DND-41 (cell line): ENCODE results near the gene RGPD3.
A peak's percentile ranks its signal among the peaks of the same experiment; 100 is the strongest.
"Not testable (repeated sequence)": the region's sequence is repeated elsewhere in the genome, so short reads cannot be mapped to it uniquely, and the experiment has no call there.

Experiments used
- ATAC-seq: fragments of 200-7000 bp; cut with Tn5 transposase; 3 replicates; pipeline ENCODE4 v1.9.1; 2021; ENCODE audit warnings: low read depth; ENCODE audit not compliant: insufficient read depth
- DNase-seq: peaks from one replicate; pipeline ENCODE4 v3.0.0-alpha.2; 2020
- H2AFZ ChIP-seq: 2 replicates; pipeline ENCODE4 v1.6.0; 2012; ENCODE audit warnings: low read depth, low read length
- H3K27ac ChIP-seq: 2 replicates; pipeline ENCODE4 v1.5.1; 2012; ENCODE audit warnings: low read length, inconsistent platforms
- H3K27me3 ChIP-seq: fragments of 200-600 bp; sonication (generic); 2 replicates; pipeline ENCODE4 v1.6.0; 2012; ENCODE audit warnings: low read length, mild to moderate bottlenecking, inconsistent platforms; ENCODE audit not compliant: insufficient read depth, poor library complexity
- H3K36me3 ChIP-seq: 2 replicates; pipeline ENCODE4 v1.5.1; 2012; ENCODE audit warnings: low read length, inconsistent platforms; ENCODE audit not compliant: insufficient read depth
- H3K4me1 ChIP-seq: 2 replicates; pipeline ENCODE4 v1.5.1; 2012; ENCODE audit warnings: mild to moderate bottlenecking, low read length; ENCODE audit not compliant: insufficient read depth
- H3K4me2 ChIP-seq: 2 replicates; pipeline ENCODE4 v1.6.0; 2012; ENCODE audit warnings: mild to moderate bottlenecking, moderate library complexity, low read length, inconsistent platforms; ENCODE audit not compliant: insufficient read depth
- H3K4me3 ChIP-seq, 2 experiments: fragments of 200-600 bp in 1 of 2; shearing (Covaris generic) in 1 of 2; 2 replicates each; pipeline ENCODE4 v1.5.1; 2012 to 2016; ENCODE audit warnings: inconsistent platforms in 2 of 2, low read length in 2 of 2, mild to moderate bottlenecking in 2 of 2, low read depth in 1 of 2, moderate library complexity in 1 of 2
- H3K79me2 ChIP-seq: 2 replicates; pipeline ENCODE4 v1.6.0; 2012; ENCODE audit warnings: low read length, inconsistent platforms; ENCODE audit not compliant: insufficient read depth
- H3K9ac ChIP-seq: 2 replicates; pipeline ENCODE4 v1.6.0; 2012; ENCODE audit warnings: low read depth, mild to moderate bottlenecking, inconsistent platforms, low read length, moderate library complexity
- H3K9me3 ChIP-seq: 2 replicates; pipeline ENCODE4 v1.5.1; 2012; ENCODE audit warnings: low read length, moderate library complexity, mild to moderate bottlenecking, inconsistent platforms; ENCODE audit not compliant: insufficient read depth, severe bottlenecking
- H4K20me1 ChIP-seq: 2 replicates; pipeline ENCODE4 v1.6.0; 2012; ENCODE audit warnings: low read length; ENCODE audit not compliant: insufficient read depth
- TF ChIP-seq, protein P1 (sequence below): IDR thresholded peaks from 2 replicates; pipeline ENCODE4 v1.5.1; 2012; ENCODE audit warnings: borderline replicate concordance, low read length, moderate library complexity, mild to moderate bottlenecking; ENCODE audit not compliant: poor library complexity, severe bottlenecking; ENCODE audit errors: extremely low read depth

The RGPD3 gene

DNA sequence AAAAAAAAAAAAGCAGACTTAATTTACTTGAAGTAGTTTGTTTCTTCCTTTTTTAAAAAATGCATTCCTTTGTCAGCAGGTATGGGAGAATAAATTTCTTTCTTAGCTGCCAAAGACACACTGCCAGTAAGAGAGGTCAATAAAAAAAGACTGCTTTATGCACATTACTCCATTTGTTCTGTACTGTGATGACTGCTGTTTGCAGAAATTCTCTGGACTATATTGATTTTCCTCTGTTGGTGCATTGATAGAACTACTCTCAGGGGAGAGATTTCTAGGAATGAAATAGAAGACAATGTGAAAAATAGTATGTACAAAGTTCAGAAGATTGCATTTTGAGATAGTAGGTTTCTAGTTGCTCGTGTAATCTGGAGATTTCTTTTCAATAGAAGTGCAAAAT is 11.3 kb upstream of the RGPD3 start:
- not testable (repeated sequence) for H3K9me3 ChIP-seq, ATAC-seq, H4K20me1 ChIP-seq, H2AFZ ChIP-seq, H3K4me3 ChIP-seq, H3K79me2 ChIP-seq, H3K27ac ChIP-seq, H3K27me3 ChIP-seq, H3K4me2 ChIP-seq, DNase-seq, H3K36me3 ChIP-seq, H3K4me1 ChIP-seq, H3K9ac ChIP-seq

DNA sequence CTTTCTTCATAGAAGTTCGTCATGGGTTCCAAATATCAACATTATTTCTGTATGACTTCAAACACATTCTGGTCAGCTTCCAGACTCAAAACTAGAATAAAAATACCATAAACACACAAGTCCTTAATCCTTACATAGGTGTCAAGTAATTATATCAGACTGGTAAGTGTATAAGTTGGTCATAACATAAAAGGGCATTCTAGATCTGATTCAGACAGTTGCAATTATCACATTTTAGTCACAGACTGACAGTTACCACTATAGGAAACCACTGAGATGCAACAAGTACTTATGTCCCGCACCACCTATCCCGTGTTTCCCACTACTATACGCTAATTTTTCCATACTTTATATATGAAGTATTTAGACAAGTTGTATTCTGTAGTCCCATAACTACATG is 9.4 kb upstream of the RGPD3 start:
- not testable (repeated sequence) for H3K9ac ChIP-seq, ATAC-seq, H3K4me3 ChIP-seq, H3K36me3 ChIP-seq, H4K20me1 ChIP-seq, H3K79me2 ChIP-seq, DNase-seq, H3K27ac ChIP-seq, H3K9me3 ChIP-seq, H3K27me3 ChIP-seq, H3K4me1 ChIP-seq, H2AFZ ChIP-seq, H3K4me2 ChIP-seq

DNA sequence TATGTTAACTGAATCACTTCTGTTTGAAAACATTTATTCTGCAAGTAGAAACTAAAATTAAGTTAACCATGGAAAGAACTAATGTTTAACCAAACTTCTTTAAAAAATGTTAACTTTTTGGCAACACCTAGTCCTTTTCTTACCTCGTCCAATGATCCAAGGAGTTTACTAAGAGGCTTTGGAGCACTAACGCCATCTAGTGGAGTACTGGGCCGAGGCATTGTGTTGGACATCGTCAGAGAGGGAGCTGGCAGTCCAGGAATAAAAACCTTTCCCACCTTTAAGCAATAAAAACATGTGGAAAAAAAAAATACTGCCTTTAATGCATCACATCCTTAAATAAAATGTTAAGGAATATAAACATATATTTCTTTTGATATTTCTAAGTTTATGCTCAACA is 2.4 kb upstream of the RGPD3 start:
- H3K4me3 ChIP-seq, H3K9ac ChIP-seq, H3K4me2 ChIP-seq, H4K20me1 ChIP-seq, H3K4me1 ChIP-seq, H3K27ac ChIP-seq, H3K36me3 ChIP-seq, H2AFZ ChIP-seq, H3K27me3 ChIP-seq, H3K9me3 ChIP-seq, H3K79me2 ChIP-seq: not testable (repeated sequence)
- DNase-seq (peak; percentile 72), ATAC-seq (peak; percentile 93)
- TF ChIP-seq, protein P1, sequence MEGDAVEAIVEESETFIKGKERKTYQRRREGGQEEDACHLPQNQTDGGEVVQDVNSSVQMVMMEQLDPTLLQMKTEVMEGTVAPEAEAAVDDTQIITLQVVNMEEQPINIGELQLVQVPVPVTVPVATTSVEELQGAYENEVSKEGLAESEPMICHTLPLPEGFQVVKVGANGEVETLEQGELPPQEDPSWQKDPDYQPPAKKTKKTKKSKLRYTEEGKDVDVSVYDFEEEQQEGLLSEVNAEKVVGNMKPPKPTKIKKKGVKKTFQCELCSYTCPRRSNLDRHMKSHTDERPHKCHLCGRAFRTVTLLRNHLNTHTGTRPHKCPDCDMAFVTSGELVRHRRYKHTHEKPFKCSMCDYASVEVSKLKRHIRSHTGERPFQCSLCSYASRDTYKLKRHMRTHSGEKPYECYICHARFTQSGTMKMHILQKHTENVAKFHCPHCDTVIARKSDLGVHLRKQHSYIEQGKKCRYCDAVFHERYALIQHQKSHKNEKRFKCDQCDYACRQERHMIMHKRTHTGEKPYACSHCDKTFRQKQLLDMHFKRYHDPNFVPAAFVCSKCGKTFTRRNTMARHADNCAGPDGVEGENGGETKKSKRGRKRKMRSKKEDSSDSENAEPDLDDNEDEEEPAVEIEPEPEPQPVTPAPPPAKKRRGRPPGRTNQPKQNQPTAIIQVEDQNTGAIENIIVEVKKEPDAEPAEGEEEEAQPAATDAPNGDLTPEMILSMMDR = peak; percentile 27

DNA sequence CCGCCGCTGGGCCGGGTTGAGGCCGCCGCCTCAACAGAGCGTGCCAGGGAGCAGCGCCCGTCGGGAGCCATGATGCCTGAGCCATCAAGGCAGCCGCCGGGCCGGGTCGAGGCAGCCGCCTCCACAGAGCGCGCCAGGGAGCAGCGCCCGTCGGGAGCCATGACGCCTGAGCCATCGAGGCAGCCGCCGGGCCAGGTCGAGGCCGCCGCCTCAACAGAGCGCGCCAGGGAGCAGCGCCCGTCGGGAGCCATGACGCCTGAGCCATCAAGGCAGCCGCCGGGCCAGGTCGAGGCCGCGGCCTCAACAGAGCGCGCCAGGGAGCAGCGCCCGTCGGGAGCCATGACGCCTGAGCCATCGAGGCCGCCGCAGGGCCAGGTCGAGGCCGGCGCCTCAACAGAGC is 697 bp downstream of the RGPD3 start:
- ATAC-seq, H3K27me3 ChIP-seq, H3K9me3 ChIP-seq, H3K4me1 ChIP-seq, H2AFZ ChIP-seq, DNase-seq, H3K4me3 ChIP-seq, H4K20me1 ChIP-seq, H3K4me2 ChIP-seq, H3K79me2 ChIP-seq, H3K9ac ChIP-seq, H3K36me3 ChIP-seq, H3K27ac ChIP-seq: not testable (repeated sequence)

DNA sequence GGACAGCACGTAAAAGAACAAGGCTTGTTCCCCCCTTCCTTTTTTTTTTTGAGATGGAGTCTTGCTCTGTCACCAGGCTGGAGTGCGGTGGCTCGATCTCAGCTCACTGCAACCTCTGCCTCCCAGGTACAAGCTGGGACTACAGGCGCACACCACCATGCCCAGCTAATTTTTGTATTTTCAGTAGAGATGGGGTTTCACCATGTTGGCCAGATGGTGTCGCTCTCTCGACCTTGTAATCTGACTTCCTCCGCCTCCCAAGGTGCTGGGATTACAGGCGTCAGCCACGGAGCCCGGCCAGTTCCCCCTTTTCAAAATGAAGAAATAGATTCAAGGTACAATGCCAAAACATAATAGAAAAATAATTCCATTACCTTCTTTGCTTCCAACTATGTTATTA is 6.3 kb downstream of the RGPD3 start:
- not testable (repeated sequence) for H3K4me2 ChIP-seq, H3K4me1 ChIP-seq, ATAC-seq, H3K9me3 ChIP-seq, H4K20me1 ChIP-seq, H3K27me3 ChIP-seq, DNase-seq, H2AFZ ChIP-seq, H3K9ac ChIP-seq, H3K36me3 ChIP-seq, H3K27ac ChIP-seq, H3K4me3 ChIP-seq, H3K79me2 ChIP-seq

DNA sequence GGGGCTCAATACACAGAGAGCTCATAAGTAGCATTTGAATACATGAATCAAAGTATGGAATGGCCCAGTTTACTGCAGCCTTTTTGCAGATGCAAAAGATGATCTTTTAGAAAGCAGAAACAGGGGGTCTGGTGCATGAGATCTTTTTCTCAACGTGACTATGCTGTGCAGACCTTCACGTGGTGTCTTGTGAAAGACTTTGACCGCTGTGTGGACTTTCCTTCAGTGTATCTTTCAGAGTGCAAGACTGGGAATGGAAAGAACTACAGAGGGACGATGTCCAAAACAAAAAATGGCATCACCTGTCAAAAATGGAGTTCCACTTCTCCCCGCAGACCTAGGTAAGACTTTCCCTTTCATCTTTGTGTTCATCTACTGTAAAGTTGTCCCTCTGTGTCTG is 77.5 kb downstream of the RGPD3 start:
- not testable (repeated sequence) for H3K9ac ChIP-seq, DNase-seq, H3K27ac ChIP-seq, H3K79me2 ChIP-seq, H3K4me3 ChIP-seq, H3K4me2 ChIP-seq, H3K9me3 ChIP-seq, H4K20me1 ChIP-seq, H3K27me3 ChIP-seq, H3K4me1 ChIP-seq, H2AFZ ChIP-seq, ATAC-seq, H3K36me3 ChIP-seq

DNA sequence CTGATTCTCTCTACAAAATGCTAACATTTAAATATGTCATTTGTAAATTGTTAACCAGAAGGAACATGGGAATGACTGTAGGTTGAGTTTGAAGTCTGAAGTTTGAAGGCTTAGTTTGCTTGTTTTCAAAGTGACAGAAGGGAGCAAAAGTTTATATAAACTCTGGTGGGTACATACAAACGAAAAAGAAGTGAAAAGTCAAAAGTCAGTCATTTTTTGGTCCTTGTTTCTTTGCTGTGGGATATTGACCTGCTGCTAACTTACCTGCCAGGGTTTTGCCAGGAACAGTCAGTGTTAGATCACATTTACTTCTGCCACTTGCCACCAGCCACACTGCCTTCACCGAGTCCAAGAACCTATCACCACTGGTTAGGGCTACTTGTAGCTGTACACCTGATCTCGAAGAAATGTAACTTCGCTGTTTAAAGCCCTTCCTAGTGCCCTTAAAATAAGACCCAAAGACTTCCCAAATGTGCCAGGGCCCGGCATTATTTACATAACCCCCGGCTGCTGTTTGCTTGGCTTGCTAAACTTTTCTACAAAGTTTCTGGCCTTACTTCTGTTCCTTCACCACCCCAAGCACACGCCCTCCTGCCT is 79.3 kb downstream of the RGPD3 start:
- not testable (repeated sequence) for ATAC-seq

DNA sequence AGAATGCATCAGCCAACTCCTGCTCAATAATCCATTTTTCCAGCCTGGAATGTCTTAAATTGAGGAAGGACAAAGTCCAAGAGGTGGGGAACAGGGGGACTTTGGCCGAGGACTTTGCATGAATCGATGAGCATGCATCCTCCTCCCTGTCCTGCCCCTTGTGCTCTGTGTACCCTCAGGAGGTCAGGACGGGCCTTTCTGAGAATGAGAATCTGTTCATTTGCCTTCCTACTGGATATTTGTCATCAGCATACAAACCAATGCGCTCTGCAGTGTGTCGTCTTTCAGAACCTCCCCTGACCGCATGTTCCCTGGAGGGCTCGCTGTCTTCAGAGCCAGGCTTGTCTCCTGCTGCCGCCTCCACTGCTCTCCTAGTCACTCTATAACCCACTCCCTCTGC is 83.7 kb downstream of the RGPD3 start:
- DNase-seq, H3K79me2 ChIP-seq, H3K27ac ChIP-seq, H3K4me2 ChIP-seq, H2AFZ ChIP-seq, H3K9me3 ChIP-seq, H3K4me3 ChIP-seq, H3K4me1 ChIP-seq, H3K36me3 ChIP-seq, H4K20me1 ChIP-seq, H3K27me3 ChIP-seq, ATAC-seq, H3K9ac ChIP-seq: not testable (repeated sequence)

More for the DNA sequence above, 79.3 kb downstream of the RGPD3 start:
- not testable (repeated sequence) for H3K4me3 ChIP-seq, H4K20me1 ChIP-seq, H3K4me2 ChIP-seq, H3K27me3 ChIP-seq, DNase-seq, H2AFZ ChIP-seq, H3K36me3 ChIP-seq, H3K9ac ChIP-seq, H3K9me3 ChIP-seq, H3K4me1 ChIP-seq, H3K27ac ChIP-seq, H3K79me2 ChIP-seq
